ENCODE measurements around the gene EIF4H.
A peak's percentile ranks its signal among the peaks of the same experiment; 100 is the strongest.
"Not testable (repeated sequence)": the region's sequence is repeated elsewhere in the genome, so short reads cannot be mapped to it uniquely, and the experiment has no call there.

Gene EIF4H

GRCh38 chr7:74199551-74200355 lies 25.6 kb downstream of the EIF4H start:
- peak; percentile 49 for DNase-seq (ENCODE audit: low spot score)

DNA sequence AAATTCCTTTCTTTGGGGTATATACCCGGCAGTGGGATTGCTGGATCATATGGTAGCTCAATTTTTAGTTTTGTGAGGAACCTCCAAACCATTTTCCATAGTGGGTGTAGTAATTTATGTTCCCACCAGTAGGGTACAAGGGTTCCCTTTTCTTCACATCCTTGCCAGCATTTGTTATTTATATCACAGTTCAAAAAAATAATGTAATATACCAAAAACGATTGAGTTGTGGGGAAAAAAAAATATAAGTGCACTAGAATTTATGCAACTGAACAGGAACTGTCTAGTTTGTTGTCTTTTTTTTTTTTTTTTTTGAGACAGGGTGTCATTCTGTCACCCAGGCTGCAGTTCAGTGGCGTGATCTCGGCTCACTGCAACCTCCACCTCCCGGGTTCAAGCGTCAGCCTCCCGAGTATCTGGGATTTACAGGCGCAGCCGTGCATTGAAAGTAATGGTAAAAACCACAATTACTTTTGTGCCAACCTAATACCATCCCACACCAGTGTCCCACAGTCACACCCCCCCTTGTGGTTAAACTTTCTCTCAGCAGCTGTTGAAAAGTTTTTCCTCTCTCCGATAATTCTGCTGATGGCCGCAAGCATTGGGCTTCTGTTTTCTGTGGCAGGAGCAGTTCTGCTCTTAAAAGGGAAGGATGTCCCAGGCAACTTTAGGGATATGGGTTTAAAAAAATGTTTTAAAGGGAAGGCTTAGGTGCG lies 28.8 kb downstream of the EIF4H start:
- DNase-seq (ENCODE audit: low spot score): no peak

GRCh38 chr7:74203956-74204618 lies 29.9 kb downstream of the EIF4H start:
- no peak for DNase-seq (ENCODE audit: low spot score)

GRCh38 chr7:74206052-74206451 lies 31.9 kb downstream of the EIF4H start:
- DNase-seq (ENCODE audit: low spot score): not testable (repeated sequence)

- DNase-seq (ENCODE audit: low spot score): peak; percentile 88
These were observed 32.5 kb downstream of the EIF4H start for GRCh38 chr7:74206589-74207120.

GRCh38 chr7:74207586-74207985 lies 33.4 kb downstream of the EIF4H start:
- no peak for DNase-seq (ENCODE audit: low spot score)

GRCh38 chr7:74208241-74208640 lies 34.1 kb downstream of the EIF4H start:
- DNase-seq (ENCODE audit: low spot score): not testable (repeated sequence)

DNA sequence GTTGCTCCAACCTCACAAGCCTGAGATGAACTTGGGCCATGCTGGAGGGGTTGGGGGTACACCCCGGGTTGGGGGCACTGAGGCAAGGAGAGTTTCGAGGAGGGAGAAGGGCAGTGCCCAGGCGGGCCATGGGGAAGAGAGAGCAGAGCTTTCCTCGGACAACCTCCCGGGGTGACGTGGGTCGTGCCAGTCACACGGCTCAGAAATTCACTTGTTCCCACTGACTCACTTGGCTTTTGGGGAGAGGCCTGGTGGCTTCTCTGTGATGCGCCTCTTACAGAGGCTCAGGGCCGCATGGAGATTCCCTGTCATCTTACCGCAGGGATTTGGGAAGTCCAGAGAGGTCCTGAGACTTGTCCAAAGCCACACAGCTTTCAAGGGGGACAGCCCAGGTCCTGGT lies 38.5 kb downstream of the EIF4H start:
- no peak for DNase-seq (ENCODE audit: low spot score)

GRCh38 chr7:74214816-74215630 lies 40.9 kb downstream of the EIF4H start:
- DNase-seq (ENCODE audit: low spot score): no peak

DNA sequence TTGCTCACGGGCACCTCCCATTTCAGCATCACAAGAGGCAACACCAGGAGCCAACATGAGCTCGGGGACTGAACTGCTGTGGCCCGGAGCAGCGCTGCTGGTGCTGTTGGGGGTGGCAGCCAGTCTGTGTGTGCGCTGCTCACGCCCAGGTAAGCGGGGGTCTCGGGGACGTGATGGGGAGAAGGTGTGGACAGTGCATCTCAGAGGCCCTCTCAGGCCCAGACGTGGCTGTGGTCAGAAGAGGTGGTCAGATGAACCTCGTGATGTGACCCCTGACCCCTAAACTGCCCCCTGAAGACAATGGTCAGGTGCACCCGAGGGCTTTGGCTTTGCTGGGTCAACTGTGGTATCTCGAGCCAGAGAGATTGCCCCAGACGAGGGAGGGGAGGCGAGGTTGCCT lies 41.8 kb downstream of the EIF4H start:
- DNase-seq (ENCODE audit: low spot score): no peak

- DNase-seq (ENCODE audit: low spot score): no peak
These were observed 42.2 kb downstream of the EIF4H start for GRCh38 chr7:74216361-74216761.

DNA sequence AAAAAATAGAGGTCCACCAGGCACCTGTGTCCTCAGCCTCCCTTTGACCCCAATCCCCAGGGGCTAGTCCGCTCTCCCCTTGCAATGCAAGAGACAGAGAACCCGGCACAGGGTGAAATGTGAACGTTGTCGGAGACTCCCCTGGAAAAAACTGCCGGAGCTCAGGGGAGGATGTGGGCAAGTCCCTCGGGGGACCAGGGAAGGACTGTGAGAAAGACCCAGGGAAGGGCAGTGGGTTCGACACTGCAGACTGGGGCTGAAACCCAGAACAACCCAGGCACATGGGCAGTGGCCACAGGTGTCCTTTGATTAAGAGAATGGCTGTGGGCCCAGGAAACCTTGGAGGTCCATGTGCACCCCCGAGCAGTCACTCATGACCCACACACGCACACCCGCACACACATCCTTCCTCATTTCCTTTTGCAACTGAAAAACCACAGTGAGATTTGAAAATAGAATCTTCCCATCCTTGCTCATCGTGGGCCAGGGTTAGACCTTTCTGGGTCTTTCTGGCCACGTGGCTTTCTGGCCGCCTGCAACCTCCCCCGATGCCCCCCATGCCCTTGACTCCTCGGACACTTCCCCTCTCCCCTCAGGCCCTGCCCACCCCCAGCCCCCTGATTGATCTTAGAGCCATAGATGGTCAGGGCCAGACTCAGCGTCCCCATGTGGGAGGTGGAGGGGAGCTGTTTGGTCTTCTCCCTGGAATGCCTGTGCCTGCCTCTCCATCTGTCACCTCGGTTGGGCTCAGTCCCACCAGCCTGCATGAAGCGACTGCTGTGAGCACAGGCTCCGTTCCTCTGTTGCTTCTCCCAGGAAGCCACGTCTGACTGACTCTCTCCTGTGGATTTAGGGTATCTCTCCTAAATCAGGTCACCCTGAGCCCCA lies 43.5 kb downstream of the EIF4H start:
- no peak for DNase-seq (ENCODE audit: low spot score)

DNA sequence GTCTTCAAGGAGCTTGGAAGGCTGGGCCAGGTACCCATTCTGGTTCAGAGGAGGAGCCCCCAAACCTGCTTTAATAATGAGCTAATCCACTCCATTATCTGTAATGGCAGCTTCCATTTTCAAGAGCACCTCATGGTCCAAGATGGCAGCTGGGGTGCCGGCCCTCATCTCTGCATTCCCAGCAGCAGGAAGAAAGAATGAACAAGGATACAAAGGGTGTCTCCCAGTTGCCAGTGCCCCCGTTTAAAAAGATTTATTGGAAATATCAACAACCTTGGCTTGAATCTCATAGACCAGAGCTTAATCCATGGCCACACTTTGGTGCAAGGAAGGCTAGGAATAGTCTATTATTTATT lies 44.2 kb downstream of the EIF4H start:
- no peak for DNase-seq (ENCODE audit: low spot score)

GRCh38 chr7:74219416-74219815 lies 45.3 kb downstream of the EIF4H start:
- DNase-seq (ENCODE audit: low spot score): no peak

DNA sequence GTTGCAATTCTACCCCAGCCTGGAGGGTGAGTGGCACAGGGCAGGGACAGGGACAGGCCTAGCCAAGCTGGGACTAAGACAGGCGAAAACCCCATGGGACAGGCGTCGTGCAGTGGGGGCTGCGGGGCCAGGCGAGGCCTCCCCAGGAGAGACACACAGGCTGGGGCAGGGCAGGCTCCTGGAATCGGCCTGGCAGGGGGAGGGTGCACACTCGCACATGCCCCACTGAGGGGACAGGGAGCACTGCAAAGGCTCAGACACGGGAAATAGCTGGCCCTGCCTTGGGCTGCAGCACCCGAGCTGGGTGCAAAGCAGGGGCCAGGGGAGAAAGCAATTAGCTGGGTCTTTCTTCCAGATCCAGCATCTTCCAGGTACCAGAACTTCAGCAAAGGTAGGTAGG lies 46.1 kb downstream of the EIF4H start:
- no peak for DNase-seq (ENCODE audit: low spot score)

GRCh38 chr7:74221713-74222112 lies 47.6 kb downstream of the EIF4H start:
- no peak for DNase-seq (ENCODE audit: low spot score)

DNA sequence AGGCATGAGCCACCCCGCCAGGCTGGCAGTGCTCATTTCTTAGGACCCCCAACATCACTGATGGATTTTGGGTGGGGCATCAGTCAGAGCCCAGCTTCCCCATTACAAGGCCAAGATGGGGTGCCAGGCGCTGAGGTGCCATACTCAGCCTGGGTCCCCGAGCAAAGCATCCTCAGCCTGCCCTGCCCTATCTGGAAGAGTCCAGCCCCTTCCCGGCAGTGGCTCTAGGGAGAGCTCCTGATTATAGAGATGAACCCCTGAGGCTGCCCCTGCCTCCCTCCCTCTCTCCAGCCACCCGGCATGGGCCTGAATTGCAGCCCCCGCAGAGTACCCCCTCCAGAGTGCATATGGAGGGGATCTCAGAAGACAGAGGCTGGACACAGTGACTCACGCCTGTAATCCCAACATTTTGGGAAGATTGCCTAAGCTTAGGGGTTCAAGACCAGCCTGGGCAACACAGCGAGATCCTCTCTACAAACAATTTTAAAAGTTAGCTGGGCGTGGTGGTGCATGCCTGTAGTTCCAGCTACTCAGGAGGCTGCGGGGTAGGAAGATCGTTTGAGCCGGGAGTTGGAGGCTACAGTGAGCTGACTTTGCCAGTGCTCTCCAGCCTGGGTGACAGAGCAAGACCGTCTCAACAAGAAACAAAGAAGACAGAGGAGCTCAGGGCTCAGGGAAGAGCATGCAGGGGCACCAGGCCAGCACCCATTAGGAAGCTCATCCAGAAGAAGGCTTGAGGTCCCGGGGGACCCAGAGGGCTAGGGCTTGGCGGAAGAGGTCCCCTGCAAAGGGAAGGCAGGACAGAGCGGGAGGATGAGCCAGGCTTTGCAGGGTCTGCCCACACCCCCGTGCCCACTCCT lies 48.9 kb downstream of the EIF4H start:
- DNase-seq (ENCODE audit: low spot score): no peak

- no peak for DNase-seq (ENCODE audit: low spot score)
These were observed 49.8 kb downstream of the EIF4H start for GRCh38 chr7:74223711-74224510.

- DNase-seq (ENCODE audit: low spot score): no peak
These were observed 50.3 kb downstream of the EIF4H start for GRCh38 chr7:74224511-74224832.

Measured in LoVo (cell line).